Upper lobe of left lung (tissue), 4 donors: ENCODE results near the gene LIPM.

Experiments used
- POLR2AphosphoS5 ChIP-seq, 2 donors: sonication (generic); formaldehyde crosslinking; IDR thresholded peaks; one replicate each; pipeline ENCODE4 v1.5.1; 2017; ENCODE audit warnings: antibody characterized with exemption in 2 of 2
- TF ChIP-seq, protein P1 (sequence below), 6 experiments: fragments of 450-650 bp in 4 of 6; fragments of 200-600 bp in 2 of 6; sonication (generic) in 2 of 6; IDR thresholded peaks; one replicate each; pipeline ENCODE4 v1.5.1; 2016 to 2019; ENCODE audit warnings: antibody characterized with exemption in 6 of 6

DNA sequence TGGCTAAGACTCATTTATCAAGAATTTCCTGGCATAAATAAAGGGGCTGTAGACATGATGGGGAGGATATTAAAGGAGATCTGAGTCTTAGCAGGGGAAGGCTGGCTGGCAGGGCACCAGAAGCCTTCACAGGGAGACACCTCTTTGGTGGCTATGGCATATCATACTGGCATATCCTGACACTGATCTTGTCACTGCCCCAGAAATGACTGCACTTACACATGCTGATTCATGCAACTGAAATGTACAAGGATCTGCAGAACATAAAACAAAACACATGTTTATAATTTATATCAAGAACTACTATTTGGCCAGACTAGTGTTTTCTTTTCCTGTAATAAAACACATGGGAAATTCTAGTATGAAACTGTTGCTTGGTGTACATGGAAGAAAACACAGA, 48.2 kb upstream of the LIPM start:
- TF ChIP-seq, protein P1, sequence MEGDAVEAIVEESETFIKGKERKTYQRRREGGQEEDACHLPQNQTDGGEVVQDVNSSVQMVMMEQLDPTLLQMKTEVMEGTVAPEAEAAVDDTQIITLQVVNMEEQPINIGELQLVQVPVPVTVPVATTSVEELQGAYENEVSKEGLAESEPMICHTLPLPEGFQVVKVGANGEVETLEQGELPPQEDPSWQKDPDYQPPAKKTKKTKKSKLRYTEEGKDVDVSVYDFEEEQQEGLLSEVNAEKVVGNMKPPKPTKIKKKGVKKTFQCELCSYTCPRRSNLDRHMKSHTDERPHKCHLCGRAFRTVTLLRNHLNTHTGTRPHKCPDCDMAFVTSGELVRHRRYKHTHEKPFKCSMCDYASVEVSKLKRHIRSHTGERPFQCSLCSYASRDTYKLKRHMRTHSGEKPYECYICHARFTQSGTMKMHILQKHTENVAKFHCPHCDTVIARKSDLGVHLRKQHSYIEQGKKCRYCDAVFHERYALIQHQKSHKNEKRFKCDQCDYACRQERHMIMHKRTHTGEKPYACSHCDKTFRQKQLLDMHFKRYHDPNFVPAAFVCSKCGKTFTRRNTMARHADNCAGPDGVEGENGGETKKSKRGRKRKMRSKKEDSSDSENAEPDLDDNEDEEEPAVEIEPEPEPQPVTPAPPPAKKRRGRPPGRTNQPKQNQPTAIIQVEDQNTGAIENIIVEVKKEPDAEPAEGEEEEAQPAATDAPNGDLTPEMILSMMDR (IDR thresholded peaks at IDR 0.05): no peak
- TF ChIP-seq POLR2AphosphoS5 (IDR thresholded peaks at IDR 0.05): no peak
